Testis (tissue), 2 donors: Measurements from ENCODE around the gene DBNDD2.

ENCODE experiments used
- CTCF ChIP-seq, 3 experiments: fragments of 450-650 bp in 2 of 3; fragments of 200-600 bp in 1 of 3; sonication (generic) in 1 of 3; IDR thresholded peaks; one replicate each; pipeline ENCODE4 v1.5.1; 2016 to 2019; ENCODE audit warnings: antibody characterized with exemption in 3 of 3, mild to moderate bottlenecking in 2 of 3, moderate library complexity in 1 of 3
- POLR2A ChIP-seq: fragments of 450-650 bp; IDR thresholded peaks from one replicate; pipeline ENCODE4 v1.6.1; 2017; ENCODE audit warnings: antibody characterized with exemption, mild to moderate bottlenecking, moderate library complexity

GRCh38 chr20:45425561-45425960, 17.5 kb downstream of the DBNDD2 start:
- TF ChIP-seq POLR2A, result no peak
- no peak for TF ChIP-seq CTCF (IDR thresholded peaks at IDR 0.05)
